Activated gamma-delta T cell treated with anti-CD3 and anti-CD28 coated beads, Interleukin-2, amount 50 U/mL, for 16 hours (primary cell): ENCODE measurements around the gene SLC37A2.
"Not testable (repeated sequence)": the region's sequence is repeated elsewhere in the genome, so short reads cannot be mapped to it uniquely, and the experiment has no call there.

ENCODE experiments used
- DNase-seq: peaks from one replicate; pipeline ENCODE4 v3.0.0-alpha.2; 2020; ENCODE audit warnings: low read depth

Gene SLC37A2

DNA sequence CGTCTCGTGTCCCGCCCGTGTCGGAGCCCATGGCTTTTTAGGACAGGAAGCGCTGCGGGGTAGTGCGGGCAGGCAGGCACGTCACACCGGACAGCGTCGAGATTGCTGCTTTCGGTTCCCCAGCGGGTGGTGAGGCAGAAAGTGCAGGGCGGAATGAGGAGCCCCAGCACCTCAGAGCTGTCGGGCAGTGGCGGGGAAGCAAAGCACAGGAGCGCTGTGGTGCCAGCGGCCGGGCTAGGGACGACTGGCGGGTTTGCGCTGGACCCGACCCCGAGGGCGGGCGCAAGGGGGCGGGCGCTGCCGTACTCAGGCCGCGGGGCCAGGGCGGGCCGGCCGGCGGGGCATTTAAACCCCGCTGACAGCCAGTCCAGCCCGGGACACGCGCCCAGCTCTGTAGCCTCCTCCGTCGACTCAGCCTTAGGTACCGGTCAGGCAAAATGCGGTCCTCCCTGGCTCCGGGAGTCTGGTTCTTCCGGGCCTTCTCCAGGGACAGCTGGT lies at the start of gene SLC37A2:
Gene SLC37A2, plus strand, starts transcription at position 375 of the 498 bp plus-strand sequence. Its CDS starts 63 bp downstream, at position 438.
- DNase-seq: no peak

DNA sequence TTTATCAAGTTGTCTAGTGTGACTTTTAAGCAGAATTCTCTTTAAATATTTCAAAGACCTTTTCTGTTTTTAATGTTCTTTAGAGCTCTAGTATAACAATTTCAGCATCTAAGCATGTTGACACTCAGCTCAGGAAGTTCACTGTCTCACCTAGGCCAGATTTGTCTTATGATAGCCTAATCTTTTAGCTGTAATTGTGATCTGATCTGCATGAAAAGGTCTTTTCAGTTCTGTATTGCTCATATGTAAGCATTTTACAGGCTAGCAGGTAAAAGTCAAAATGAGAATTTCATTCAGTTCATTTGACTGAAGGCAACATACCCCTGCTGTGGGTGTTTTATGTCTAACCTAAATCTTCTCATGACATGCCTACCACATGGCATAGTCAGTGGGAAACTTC lies 46.7 kb upstream of the SLC37A2 start:
- DNase-seq: no peak

DNA sequence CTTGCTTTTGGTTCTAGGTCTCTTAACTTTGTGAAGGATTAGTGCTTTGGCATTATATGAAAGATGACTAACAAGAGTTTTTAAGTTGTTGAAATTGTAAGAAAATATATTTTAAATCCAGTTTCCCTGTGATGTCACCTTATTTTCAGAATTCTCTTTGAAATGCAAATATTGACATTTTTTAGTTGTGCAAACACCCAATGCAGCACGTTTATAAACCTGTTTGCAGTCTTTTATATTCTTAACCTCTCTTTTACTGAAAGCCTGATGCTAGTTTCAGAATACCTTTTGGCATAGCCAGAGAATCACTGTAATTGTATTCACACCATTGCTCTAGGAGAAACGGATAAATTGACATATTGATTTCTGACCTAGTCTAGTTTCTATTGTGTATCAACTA lies 42.8 kb upstream of the SLC37A2 start:
- DNase-seq: no peak

DNA sequence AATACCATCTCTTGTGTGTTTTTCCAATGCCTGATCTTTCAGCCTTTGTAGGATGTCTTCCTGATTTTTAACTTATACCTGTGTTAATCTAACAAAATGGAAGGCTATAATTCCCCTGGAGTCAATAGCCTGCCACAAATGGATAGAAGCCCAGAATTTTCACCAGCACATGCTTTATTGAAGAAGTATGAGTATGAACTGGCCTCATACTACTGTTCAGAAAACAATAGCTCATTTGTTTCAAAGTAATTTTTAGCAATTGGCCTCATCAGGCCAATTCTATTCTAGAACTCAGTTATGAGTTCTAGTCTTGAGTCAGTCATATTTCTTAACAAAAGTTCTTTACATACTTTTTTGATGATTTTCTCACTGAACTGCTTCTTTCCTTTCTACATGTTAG lies 40.6 kb upstream of the SLC37A2 start:
- no peak for DNase-seq

DNA sequence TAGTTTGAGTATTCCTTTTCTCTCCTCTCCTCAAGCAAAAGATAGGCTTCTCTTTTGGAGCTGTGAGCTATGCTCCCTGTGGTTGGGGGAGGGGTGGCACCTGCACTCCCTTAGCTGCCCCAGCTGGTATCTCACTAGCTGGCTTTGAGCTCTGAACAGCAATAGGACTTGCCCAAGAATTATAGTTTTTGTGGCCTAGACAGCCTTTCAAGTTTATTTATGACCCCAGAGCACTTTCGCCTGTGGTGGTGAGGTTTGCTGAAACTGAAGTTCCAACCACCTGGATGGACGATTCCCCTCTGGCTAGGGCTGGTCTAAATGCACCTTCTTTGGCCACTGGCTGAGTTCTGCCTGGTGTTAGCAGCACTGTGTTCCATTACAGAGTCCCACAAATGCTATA lies 37.1 kb upstream of the SLC37A2 start:
- no peak for DNase-seq

DNA sequence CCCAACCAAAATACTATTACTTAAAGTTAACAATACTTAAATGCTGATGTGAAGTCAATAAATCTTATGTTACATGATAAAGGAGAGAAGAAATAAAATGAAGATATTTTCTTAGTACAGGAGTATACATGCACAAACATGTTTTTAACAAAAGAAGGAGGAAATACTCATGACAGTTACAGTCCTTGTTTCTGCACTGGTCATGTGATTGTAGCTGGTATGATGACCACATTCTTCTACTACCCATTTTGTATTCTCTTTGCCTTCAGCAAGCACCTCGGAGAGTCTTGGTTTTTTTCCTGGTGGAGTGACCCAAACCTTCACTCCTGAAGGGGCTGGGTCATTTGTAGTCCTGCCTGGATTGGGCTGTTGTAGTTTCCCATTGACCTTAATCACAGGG lies 33.7 kb upstream of the SLC37A2 start:
- DNase-seq: not testable (repeated sequence)

DNA sequence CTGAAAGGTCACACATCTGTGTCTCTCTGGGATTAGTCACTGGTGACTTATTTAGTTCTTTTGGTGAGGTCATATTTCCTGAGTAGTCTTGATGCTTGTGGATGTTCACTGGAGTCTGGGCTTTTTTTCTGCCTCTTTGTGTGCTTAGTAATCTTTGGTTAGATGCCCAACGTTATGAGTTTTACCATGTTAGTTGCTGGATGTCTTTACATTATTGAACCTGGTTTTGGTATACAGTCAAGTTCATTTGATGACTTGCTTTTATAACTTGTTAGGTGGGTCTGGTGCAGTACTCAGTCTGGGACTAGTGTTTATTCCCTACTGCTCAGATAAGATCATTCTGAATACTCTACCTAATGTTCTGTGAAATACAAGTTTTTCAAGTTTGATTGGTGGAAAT lies 26.2 kb upstream of the SLC37A2 start:
- no peak for DNase-seq

DNA sequence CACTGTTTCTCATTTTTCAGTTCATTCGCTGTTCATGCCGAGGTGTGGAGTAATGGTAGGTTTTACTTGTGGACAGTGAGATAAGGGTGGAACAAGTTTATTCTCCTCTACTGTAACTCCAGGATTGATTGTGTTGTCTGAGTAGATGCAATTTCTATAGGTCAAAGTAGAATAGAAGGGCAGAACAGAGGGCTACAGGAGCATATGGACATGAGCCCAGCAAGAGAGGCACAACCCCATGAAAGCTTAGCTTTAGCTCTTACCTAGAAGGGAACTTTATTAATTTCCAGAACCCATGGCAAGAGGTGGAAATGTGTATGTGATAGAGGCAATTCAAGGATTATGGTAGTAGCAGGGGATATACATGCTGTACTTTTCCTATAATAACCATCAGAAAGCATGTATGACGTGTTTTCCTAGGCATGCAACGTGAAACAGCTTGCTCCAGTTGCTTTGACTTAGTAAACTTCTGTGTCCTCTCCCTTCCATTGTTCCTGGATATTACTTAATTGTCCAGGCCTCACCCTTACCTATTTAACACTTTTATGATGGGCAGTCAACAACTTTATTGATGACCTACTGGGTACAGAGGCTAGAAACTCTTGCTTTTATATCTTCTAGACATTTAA lies 13.8 kb upstream of the SLC37A2 start:
- DNase-seq: no peak

DNA sequence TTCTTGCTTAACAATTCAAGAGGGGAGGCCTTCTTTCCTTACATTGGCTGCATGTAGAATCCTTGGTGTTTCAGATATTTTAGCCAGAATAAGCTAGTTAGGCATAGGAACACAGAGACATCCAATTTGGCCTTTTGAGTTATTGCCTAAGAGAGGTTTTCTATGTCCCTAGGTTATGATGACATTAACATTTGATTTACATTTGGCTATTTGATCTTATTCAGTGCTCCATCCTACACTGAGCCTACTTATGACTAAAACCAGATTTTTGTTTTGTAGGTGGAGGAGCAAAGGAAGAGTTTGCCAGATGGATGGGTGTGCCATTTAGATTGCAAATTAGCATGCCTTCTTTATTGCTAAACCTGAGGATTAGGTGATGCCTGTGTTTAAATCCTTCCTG lies 11.1 kb upstream of the SLC37A2 start:
- no peak for DNase-seq

DNA sequence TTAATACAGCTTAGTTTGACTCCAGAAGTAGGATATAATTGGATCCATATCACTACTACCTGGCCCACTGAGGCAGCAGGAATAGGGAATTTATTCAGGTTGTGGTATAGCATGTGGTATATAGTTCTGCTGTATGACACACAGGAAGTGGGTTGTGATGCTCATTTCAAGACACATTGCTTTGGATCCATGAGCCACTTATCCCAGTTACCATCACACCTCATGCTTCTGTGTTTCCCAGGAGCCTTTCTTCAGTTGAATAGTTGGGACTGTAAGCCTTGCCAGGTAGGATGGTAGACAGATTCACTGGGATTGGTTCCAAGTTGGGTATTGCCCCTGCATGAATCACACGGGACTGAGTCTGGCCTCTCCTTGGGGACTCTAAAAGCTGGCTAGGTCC lies 9.9 kb upstream of the SLC37A2 start:
- no peak for DNase-seq

DNA sequence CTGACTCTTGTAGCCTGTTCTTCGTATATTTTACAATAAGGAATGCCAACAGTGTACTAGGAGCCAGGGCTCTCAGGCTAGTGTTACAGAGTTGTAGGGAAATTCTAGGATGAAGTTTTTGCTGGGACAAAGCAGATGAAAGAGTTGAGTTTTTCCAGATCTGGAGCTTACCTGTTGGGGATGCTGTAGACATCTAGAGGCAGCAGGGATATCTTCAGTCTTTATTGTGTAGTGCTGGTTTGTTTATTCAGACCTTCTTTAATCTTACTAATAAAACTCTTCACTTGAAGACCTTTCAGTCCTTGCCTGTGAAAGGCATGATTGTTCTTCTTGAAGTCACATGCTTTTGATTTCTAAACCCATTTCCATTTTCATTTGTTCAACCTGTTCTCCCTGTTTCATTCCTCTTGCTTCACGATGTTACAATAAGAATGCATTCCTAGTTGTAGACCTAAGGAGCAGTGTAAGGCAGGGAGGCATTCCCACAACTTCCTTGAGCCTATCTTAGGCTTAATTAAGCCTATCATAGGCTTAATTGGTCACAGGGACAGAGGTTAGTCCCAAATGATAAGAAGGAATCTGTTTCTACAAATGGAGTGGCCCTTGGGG lies 7.9 kb upstream of the SLC37A2 start:
- no peak for DNase-seq

DNA sequence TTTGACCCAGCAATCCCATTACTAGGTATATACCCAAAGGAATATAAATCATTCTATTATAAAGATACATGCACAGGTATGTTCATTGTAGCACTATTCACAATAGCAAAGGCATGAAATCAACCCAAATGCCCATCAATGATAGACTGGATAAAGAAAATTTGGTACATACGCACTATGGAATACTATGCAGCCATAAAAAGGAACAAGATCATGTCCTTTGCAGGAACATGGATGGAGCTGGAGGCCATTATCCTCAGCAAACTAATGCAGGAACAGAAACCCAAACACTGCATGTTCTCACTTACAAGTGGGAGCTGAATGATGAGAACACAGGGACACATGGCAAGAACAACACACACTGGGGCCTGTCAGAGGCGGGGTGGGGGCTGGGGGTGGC lies 7.0 kb upstream of the SLC37A2 start:
- not testable (repeated sequence) for DNase-seq

DNA sequence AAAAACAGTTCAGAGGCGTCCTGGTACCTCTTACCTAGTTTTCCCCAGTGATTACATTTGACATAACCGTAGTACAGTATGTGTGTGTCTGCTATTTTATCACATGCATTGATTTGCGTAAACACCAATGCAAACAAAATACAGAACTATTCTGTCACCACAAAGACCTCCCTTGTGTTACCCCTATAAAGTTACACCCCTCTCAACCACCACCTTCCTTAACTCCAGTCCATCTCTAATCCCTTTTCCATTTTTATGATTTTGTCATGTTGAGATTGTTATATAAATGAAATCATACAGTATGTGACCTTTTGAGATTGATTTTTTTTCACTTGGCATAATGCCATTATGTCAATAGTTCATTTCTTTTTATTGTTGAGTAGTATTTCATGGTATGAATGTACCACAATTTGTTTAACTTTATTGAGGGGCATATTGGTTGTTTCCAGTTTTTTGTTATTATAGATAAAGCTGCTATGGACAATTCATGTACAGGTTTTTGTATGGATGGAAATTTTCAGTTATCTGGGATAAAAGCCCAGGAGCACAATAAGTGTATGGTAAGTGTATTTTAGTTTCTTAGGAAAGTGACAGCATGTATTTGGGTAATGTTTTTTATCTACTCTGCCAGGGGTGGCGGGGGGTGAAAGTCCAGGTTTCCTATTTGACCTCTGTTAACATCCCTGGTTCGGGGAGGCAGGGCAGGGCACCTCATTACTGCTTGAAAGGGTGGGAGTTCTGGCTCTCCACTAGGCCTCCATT lies 6.0 kb upstream of the SLC37A2 start:
- DNase-seq: no peak

DNA sequence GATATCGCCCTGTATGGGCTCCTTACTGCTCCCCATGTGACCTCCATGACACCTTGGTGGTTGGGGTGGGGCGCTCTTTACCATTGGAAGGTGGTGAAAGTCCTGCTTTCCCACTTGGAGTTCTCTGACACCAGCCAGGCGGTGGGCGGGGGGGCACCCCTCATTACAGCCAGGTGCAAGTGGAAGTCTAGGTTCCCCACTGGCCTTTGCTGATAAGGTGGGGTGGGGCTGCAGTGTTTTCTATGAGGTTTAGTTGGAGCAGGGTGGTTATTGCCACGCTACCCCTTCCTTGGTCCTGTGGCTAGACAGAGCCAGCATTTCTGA lies 5.5 kb upstream of the SLC37A2 start:
- DNase-seq: no peak

DNA sequence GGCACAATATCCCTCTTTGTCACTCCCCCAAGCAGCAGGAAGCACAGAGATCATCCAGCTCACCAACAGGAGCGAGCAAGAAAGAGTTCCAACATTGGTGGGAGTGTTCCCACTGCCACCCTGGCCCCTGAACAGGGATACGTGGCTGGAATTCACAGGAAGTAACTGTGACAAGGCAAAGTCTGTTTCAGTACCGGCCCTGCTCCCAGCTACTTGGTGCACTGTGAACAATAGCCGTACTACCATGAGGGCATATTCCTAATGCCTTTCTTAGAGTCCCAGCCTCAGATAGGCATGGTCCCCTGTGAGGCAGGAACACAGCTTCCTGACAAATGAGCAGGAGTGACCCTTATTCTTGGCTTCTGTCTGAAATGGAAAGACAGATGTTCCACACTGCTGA lies 1.8 kb upstream of the SLC37A2 start:
- no peak for DNase-seq

DNA sequence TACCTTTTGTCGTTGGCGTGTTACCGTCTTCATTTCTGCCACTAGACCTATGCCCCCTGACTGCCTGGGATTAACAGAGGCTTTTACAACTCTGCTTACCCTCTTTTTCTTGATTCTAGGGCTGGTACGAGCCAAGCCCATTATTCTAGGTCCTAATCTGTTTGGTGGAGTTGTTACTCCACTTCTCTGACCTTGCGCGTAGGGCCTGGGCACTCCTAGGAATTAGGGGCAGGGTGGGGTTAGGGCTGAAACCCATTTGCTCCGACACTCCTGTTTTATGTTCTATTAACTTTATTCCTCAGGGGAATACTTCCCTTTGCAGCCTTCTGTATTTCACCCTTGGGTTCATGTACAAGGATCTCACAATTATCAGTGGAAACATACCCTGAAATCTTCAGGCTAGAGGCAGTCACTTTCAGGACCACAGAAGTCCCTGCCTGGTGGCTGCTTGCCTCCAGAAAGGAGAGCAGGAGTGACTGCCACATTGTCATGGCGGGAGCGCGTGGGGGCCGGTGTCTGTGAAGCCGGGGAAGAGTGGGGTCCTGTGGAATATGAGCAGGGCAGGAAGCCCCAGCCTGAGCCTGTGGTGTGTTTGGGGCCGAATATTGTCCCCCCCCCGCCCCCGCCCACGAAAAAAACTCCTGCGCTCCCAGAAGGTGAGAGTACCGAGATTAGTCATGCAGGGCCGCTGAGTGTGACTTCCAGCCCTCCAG lies 731 bp upstream of the SLC37A2 start:
- DNase-seq: no peak

DNA sequence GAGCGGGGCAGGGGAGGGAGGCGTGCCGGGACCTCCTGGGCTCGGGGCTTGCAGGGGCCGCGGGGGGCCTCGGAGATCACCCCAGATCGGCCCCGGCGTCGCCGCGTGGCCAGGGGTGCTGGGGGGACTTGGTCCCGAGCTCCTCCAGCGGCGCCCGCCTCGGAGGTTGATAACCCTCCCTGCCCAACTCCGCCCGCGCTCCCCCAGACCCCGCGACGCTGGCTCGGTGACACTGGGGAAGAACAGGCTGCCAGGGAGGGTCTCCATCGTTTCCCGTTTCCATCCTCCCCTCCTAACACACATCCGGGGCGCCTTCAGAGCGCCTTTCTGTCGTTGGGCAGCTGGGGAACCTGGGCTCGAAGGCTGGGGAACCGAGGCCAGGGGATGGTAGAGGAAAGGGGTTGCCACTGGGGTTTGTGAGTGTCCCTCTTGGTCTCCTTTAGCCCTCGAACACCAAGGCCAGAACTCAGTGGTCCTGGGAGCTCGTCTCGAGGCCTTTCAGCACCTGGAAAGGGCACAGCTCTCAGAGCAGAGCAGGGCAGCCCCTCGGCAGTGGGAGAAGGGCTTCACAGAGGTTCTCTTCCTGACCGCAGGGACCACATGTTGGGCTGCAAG lies 431 bp downstream of the SLC37A2 start:
- no peak for DNase-seq

DNA sequence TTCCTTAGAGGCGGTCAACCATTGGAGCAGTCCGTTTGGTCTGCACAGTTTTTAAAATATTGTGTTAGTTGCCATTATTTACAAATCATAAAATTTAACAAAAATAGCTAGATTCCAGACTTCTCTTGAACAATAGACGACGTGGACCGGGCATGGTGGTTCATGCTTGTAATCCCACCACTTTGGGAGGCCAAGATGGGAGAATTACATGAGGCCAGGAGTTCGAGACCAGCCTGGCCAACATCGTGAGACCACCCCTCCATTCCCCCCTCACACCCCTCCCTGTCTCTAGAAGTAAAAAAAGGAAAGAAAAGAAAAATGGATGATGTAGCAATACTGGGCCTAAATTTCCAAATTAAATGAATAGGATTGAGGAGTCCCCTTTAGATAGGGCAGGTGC lies 965 bp downstream of the SLC37A2 start:
- no peak for DNase-seq

DNA sequence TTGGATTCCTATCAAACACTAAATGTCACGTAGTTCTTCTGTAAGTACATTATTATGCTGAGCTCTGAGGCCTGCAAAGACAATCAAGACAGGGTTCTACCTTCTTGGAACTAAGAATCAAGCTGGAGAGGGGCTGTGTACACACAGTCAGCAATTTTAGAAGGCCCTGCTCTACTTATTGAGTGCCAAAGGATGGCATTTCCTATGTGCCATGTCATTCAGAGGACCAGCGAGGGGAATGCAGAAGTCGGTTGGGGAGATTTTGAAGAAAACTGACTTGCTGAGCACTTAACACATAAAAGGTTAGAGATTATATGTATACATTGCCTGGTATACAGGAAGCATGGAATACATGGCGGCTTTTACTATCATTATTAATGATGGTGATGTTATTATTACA lies 5.3 kb downstream of the SLC37A2 start:
- DNase-seq: no peak

DNA sequence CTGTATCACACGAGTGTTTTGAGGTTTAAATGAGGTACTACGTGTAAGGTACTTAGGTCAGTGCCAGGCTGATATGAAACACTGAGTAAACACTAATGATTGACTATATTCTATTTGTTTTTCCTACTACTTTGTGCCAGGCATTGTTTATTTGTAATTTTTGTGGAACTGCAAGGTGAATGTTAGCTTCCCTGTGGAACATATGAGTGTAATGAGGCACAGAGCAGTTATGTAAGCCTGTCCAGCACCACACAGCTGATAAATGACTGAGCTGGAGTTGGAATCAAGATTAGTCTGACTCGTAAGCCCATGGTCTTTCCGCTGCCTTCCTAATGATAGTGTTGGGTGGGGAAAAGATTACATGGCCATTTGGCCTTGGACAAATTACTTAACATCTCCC lies 5.9 kb downstream of the SLC37A2 start:
- no peak for DNase-seq

DNA sequence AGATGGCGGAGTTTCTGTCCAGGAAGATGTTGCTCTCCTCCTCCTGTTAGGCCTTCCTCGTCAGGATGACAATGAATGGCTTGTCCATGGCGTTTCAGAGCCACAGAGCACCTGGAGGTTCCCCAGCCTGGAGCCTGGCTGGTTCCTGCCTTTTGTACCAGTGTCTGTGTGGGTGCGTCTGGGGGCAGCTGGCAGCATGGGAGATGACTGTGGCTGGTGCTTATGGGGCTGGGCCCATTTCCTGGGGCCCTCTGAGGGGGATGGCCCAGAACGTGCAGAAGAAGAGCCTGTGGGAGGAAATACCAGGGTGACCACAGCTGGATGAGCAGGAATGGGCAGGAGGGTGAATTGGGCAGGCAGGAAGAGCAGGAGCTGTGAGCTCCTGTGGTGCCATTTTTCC lies 6.7 kb downstream of the SLC37A2 start:
- no peak for DNase-seq

DNA sequence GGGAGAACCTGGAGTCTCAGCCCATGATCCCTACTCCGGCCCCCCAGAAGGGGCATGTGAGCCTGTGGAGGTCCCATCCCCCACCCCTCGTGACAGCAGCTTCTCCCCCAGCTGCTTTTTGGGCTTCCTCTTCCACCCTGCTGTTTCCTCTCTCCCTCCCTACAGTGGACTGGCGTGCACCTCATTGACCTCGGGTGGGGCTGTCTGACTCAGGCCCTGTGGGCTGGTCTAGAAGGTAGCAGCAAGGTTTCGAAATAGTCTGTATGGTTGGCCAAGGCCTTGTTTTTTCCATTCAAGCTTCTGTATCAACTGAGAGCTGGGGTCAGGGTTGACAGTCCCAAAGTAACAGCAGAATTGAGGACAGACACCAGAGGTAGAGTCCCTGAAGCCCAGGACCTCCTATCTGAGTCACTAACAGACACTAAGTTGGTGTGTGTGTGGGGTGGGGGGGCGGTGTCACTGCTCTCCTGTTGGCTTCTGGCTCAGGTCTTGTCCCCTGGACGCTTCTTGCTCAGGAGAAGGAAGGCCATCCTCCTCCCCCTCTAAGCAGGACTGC lies 7.7 kb downstream of the SLC37A2 start:
- no peak for DNase-seq
